Keratinocyte (primary cell): ENCODE measurements around the gene IRF2BP2. TPM values are rescaled to one million over a fixed set of nuclear protein-coding genes. Genes with fewer than 3 reads are reported as not detected.

Source experiments
- DNase-seq: peaks from one replicate; pipeline ENCODE4 v3.0.0-alpha.2; 2011; ENCODE audit warnings: low read depth, missing footprints, low spot score
- FAIRE-seq: peaks from 2 replicates; lab custom pipeline; 2011; peaks lifted over from hg19 to GRCh38; lab: Jason Lieb, UNC
- H2AFZ ChIP-seq: 2 replicates; pipeline ENCODE4 v1.6.0; 2012; ENCODE audit warnings: low read length, control low read depth, inconsistent platforms; ENCODE audit not compliant: control insufficient read depth
- H3K27ac ChIP-seq: 2 replicates; pipeline ENCODE4 v1.5.1; 2011; ENCODE audit warnings: low read length; ENCODE audit not compliant: control insufficient read depth, insufficient read depth
- H3K27me3 ChIP-seq: 3 replicates; pipeline ENCODE4 v1.6.0; 2011; ENCODE audit warnings: low read length; ENCODE audit not compliant: control insufficient read depth, insufficient read depth; ENCODE audit errors: extremely low read depth
- H3K36me3 ChIP-seq, 2 experiments: 2 replicates in 1 of 2; 3 replicates in 1 of 2; pipeline ENCODE4 v1.5.1; 2011; ENCODE audit warnings: low read length in 2 of 2, mild to moderate bottlenecking in 1 of 2; ENCODE audit not compliant: control insufficient read depth in 2 of 2, insufficient read depth in 2 of 2; ENCODE audit errors: extremely low read depth in 1 of 2
- H3K4me1 ChIP-seq: 3 replicates; pipeline ENCODE4 v1.5.1; 2011; ENCODE audit warnings: low read length; ENCODE audit not compliant: control insufficient read depth, insufficient read depth; ENCODE audit errors: extremely low read depth
- H3K4me2 ChIP-seq: 3 replicates; pipeline ENCODE4 v1.6.0; 2011; ENCODE audit warnings: low read depth, low read length; ENCODE audit not compliant: control insufficient read depth, insufficient read depth; ENCODE audit errors: extremely low read depth
- H3K4me3 ChIP-seq, 3 experiments: fragments of 200-600 bp in 1 of 3; sonication (generic) in 1 of 3; 2 replicates in 2 of 3; 3 replicates in 1 of 3; pipeline ENCODE4 v1.5.1; 2011 to 2016; ENCODE audit warnings: low read length in 3 of 3, mild to moderate bottlenecking in 3 of 3, control low read depth in 2 of 3, inconsistent platforms in 1 of 3, low read depth in 1 of 3, mixed read lengths in 1 of 3, mixed run types in 1 of 3, moderate library complexity in 1 of 3; ENCODE audit not compliant: control insufficient read depth in 2 of 3, insufficient read depth in 2 of 3; ENCODE audit errors: extremely low read depth in 1 of 3
- H3K79me2 ChIP-seq: 2 replicates; pipeline ENCODE4 v1.6.0; 2012; ENCODE audit warnings: low read length; ENCODE audit not compliant: control insufficient read depth, insufficient read depth
- H3K9ac ChIP-seq: 3 replicates; pipeline ENCODE4 v1.6.0; 2011; ENCODE audit warnings: low read length; ENCODE audit not compliant: control insufficient read depth, insufficient read depth; ENCODE audit errors: extremely low read depth
- H3K9me1 ChIP-seq: 3 replicates; pipeline ENCODE4 v1.6.0; 2011; ENCODE audit warnings: low read length; ENCODE audit not compliant: control insufficient read depth, insufficient read depth; ENCODE audit errors: extremely low read depth
- H3K9me3 ChIP-seq: 2 replicates; pipeline ENCODE4 v1.5.1; 2012; ENCODE audit warnings: low read depth, low read length; ENCODE audit not compliant: control insufficient read depth
- H4K20me1 ChIP-seq: 3 replicates; pipeline ENCODE4 v1.6.0; 2011; ENCODE audit warnings: low read length; ENCODE audit not compliant: control insufficient read depth, insufficient read depth; ENCODE audit errors: extremely low read depth
- EZH2 ChIP-seq: IDR thresholded peaks from one replicate; pipeline ENCODE4 v1.6.1; 2012; ENCODE audit warnings: inconsistent platforms, mild to moderate bottlenecking, low read length, moderate library complexity
- dilution Hi-C: fragments of 300-500 bp; cut with MboI; formaldehyde crosslinking; loops from one replicate; pipeline ENCODE4 v1.7.0; 2020; ENCODE audit warnings: low sequenced_read_pairs; ENCODE audit not compliant: extremely low pct_ligation_motif_present
- polyA plus RNA-seq, 5 experiments: library from polyadenylated mRNA; depleted of rRNA in 3 of 5; stranded (reverse) in 3 of 5; stranded (forward) in 1 of 5; unstranded in 1 of 5; fragments of >200 nt; gene quantifications; 1 replicate in 1 of 5; 2 replicates in 3 of 5; 3 replicates in 1 of 5; pipeline versions ENCODE4 v1.2.1 to v1.2.3, GENCODE V29; 2011 to 2012; ENCODE audit warnings: missing spikeins in 2 of 5, low read depth in 1 of 5, low replicate concordance in 1 of 5
- TF ChIP-seq, protein P1 (sequence below), 3 experiments: IDR thresholded peaks in 1 of 3; conservative IDR thresholded peaks in 1 of 3; optimal IDR thresholded peaks in 1 of 3; 2 replicates in 2 of 3; 3 replicates in 1 of 3; pipeline versions ENCODE3 to v1.5.1; 2011; ENCODE audit warnings: low read length in 3 of 3, mild to moderate bottlenecking in 3 of 3, moderate library complexity in 2 of 3, control low read depth in 1 of 3, inconsistent platforms in 1 of 3; ENCODE audit not compliant: insufficient read depth in 2 of 3; ENCODE audit errors: extremely low read depth in 1 of 3

The IRF2BP2 gene
- polyA plus RNA-seq, 1 donor (not counting 4 experiments of a cell fraction or from before 2014, with no cell fraction given): 29.9 TPM

DNA sequence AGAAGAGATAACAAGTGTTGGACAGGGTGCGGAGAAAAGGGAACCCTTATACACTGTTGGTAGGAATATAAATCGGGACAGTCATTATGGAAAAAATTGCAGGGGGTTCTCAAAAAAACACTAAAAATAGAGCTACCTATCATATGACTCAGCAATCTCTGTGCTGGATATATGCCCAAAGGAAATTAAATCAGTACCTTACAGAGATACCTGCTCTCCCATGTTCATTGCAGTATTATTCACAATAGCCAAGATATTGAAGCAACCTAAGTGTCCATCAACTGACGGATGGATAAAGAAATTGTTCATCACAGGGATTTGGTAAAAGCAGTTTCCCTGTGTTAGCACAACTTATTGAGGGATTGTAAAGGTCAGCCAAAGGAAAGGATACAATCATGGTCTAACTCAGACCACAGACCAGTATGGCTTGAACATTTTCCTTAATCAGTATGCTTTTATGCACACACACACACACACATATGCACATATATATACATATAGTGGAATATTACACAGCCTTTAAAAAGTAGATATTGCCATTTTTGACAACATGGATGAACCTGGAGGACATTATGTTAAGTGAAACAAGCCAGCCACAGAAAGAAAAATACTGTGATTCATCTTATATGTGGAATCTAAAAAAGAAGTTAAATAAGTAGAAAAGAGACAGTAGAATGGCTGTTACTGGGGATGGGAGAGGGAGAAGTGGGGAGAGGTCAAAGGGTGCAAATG, 44.2 kb upstream of the IRF2BP2 start:
- Histone ChIP-seq H3K4me2 (peak overlapping the region; percentile 33), H2AFZ (no peak overlapping the region), H3K9ac (no peak overlapping the region), H3K36me3 (no peaks in the 10 kb centered on the region), H3K4me1 (peaks cover 59% of the 10 kb centered on the region), H3K9me1 (no peaks in the 10 kb centered on the region), H4K20me1 (no peaks in the 10 kb centered on the region), H3K27ac (no peak overlapping the region), H3K79me2 (peaks cover 18% of the 10 kb centered on the region), H3K27me3 (no peaks in the 10 kb centered on the region), H3K4me3 (no peak overlapping the region), H3K9me3 (no peaks in the 10 kb centered on the region)
- FAIRE-seq: no peak
- TF ChIP-seq, protein P1, sequence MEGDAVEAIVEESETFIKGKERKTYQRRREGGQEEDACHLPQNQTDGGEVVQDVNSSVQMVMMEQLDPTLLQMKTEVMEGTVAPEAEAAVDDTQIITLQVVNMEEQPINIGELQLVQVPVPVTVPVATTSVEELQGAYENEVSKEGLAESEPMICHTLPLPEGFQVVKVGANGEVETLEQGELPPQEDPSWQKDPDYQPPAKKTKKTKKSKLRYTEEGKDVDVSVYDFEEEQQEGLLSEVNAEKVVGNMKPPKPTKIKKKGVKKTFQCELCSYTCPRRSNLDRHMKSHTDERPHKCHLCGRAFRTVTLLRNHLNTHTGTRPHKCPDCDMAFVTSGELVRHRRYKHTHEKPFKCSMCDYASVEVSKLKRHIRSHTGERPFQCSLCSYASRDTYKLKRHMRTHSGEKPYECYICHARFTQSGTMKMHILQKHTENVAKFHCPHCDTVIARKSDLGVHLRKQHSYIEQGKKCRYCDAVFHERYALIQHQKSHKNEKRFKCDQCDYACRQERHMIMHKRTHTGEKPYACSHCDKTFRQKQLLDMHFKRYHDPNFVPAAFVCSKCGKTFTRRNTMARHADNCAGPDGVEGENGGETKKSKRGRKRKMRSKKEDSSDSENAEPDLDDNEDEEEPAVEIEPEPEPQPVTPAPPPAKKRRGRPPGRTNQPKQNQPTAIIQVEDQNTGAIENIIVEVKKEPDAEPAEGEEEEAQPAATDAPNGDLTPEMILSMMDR (optimal IDR thresholded peaks at IDR 0.05 in 1 of 3, IDR thresholded peaks at IDR 0.05 in 1 of 3, conservative IDR thresholded peaks at IDR 0.05 in 1 of 3; ENCODE audit: extremely low read depth in 1 of 3, insufficient read depth in 2 of 3, low read length in 3 of 3): no peak
- TF ChIP-seq EZH2: no peak
- dilution Hi-C loops: no loop called here
- DNase-seq: no peak

DNA sequence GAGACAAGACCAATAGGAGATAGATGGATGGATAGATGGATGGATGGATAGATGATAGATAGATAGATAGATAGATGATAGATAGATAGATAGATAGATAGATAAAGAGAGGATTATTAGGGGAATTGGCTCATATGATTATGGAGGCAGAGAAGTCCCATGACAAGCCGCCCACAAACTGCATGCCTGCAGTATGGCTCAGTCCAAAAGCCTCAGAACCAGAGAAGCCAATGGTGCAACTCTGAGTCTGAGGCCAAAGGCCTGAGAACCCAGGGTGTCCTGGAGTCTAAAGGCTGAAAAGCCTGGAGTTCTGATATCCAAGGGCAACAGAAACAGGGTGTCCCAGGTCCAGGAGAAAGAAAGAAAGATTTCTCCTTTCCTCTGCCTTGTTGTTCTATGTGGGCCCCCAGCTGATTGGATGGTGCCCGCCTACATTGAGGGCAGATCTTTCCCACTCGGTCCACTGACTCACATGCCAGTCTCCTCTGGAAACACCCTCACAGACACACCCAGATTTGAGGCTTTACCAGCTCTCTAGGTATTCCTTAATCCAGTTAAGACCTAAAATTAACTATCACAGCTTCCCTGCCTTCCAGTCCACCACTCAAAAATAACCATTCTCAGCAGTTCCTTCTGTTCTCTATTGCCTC, 39.6 kb upstream of the IRF2BP2 start:
- H3K4me1 ChIP-seq: peaks cover 43% of the 10 kb centered on the region
- H3K4me2 ChIP-seq: no peak overlapping the region
- H3K9ac ChIP-seq: no peak overlapping the region
- DNase-seq (no peak), FAIRE-seq (peak; percentile 82)
- dilution Hi-C loops: no loop called here
- peaks cover 5% of the 10 kb centered on the region for H3K9me3 ChIP-seq
- H3K79me2 ChIP-seq: peaks cover 2% of the 10 kb centered on the region
- H3K27me3 ChIP-seq: no peaks in the 10 kb centered on the region
- TF ChIP-seq, protein P1 (optimal IDR thresholded peaks at IDR 0.05 in 1 of 3, IDR thresholded peaks at IDR 0.05 in 1 of 3, conservative IDR thresholded peaks at IDR 0.05 in 1 of 3; ENCODE audit: extremely low read depth in 1 of 3, insufficient read depth in 2 of 3, low read length in 3 of 3): no peak
- TF ChIP-seq EZH2: no peak
- H2AFZ ChIP-seq: no peak overlapping the region
- H3K36me3 ChIP-seq: peaks cover 0 to 3% of the 10 kb centered on the region in 2 experiments
- no peaks in the 10 kb centered on the region for H3K9me1 ChIP-seq
- no peaks in the 10 kb centered on the region for H4K20me1 ChIP-seq
- no peak overlapping the region for H3K4me3 ChIP-seq
- peak overlapping the region; percentile 68 for H3K27ac ChIP-seq
